GM23338 (cell line): Measurements from ENCODE around the gene LCA5. TPM values are rescaled to one million over a fixed set of nuclear protein-coding genes. Genes with fewer than 3 reads are reported as not detected.

Experiments used
- ATAC-seq: fragments of 200-7000 bp; cut with Tn5 transposase; 3 replicates; pipeline ENCODE4 v1.9.1; 2020
- DNase-seq: peaks from one replicate; pipeline ENCODE4 v3.0.0-alpha.2; 2015; ENCODE audit warnings: low spot score
- H2AFZ ChIP-seq: fragments of 200-600 bp; sonication (generic); 2 replicates; pipeline ENCODE4 v1.8.0; 2016; ENCODE audit warnings: antibody characterized with exemption, mild to moderate bottlenecking, moderate library complexity
- H3F3A ChIP-seq: fragments of 200-600 bp; sonication (generic); replicated peaks from 2 replicates; pipeline ENCODE4 v1.8.0; 2017; ENCODE audit warnings: antibody characterized with exemption, mixed run types, low read depth
- H3K27ac ChIP-seq: fragments of 200-600 bp; sonication (generic); 2 replicates; pipeline ENCODE4 v1.6.1; 2016; ENCODE audit warnings: low read depth
- H3K27me3 ChIP-seq: fragments of 200-600 bp; sonication (generic); 2 replicates; pipeline ENCODE4 v1.8.0; 2016; ENCODE audit warnings: mild to moderate bottlenecking, mixed run types, moderate library complexity; ENCODE audit not compliant: insufficient read depth
- H3K36me3 ChIP-seq: fragments of 200-600 bp; sonication (generic); 2 replicates; pipeline ENCODE4 v1.8.0; 2016; ENCODE audit warnings: mild to moderate bottlenecking; ENCODE audit not compliant: insufficient read depth
- H3K4me1 ChIP-seq: fragments of 200-600 bp; sonication (generic); 2 replicates; pipeline ENCODE4 v1.8.0; 2016; ENCODE audit warnings: mild to moderate bottlenecking, moderate library complexity; ENCODE audit not compliant: insufficient read depth
- H3K4me2 ChIP-seq: fragments of 200-600 bp; sonication (generic); 2 replicates; pipeline ENCODE4 v1.7.1; 2017; ENCODE audit warnings: mixed run types
- H3K4me3 ChIP-seq: fragments of 200-600 bp; sonication (generic); 2 replicates; pipeline ENCODE4 v1.6.1; 2016; ENCODE audit warnings: mixed run types
- H3K79me2 ChIP-seq: fragments of 200-600 bp; sonication (generic); replicated peaks from 2 replicates; pipeline ENCODE4 v1.8.0; 2017; ENCODE audit warnings: mild to moderate bottlenecking; ENCODE audit not compliant: insufficient read depth
- H3K9me2 ChIP-seq: fragments of 200-600 bp; sonication (generic); 2 replicates; pipeline ENCODE4 v1.8.0; 2017; ENCODE audit not compliant: insufficient read depth
- H4K20me1 ChIP-seq: fragments of 200-600 bp; sonication (generic); replicated peaks from 2 replicates; pipeline ENCODE4 v1.8.0; 2017; ENCODE audit warnings: mild to moderate bottlenecking; ENCODE audit not compliant: insufficient read depth
- H3K27ac Mint-ChIP-seq: 2 replicates; pipeline ENCODE4 v1.8.0; 2020; ENCODE audit warnings: inconsistent platforms, mild to moderate bottlenecking, moderate library complexity, mixed read lengths
- H3K27me3 Mint-ChIP-seq: 3 replicates; pipeline ENCODE4 v1.8.0; 2022; ENCODE audit warnings: low read depth, mild to moderate bottlenecking, moderate library complexity, mixed read lengths, inconsistent platforms; ENCODE audit not compliant: insufficient read depth, poor library complexity
- H3K36me3 Mint-ChIP-seq: 3 replicates; pipeline ENCODE4 v1.8.0; 2021; ENCODE audit warnings: low read depth, mild to moderate bottlenecking, inconsistent platforms, moderate library complexity, mixed read lengths
- H3K4me1 Mint-ChIP-seq: 3 replicates; pipeline ENCODE4 v1.8.0; 2020; ENCODE audit warnings: mild to moderate bottlenecking, inconsistent platforms, mixed read lengths
- H3K4me3 Mint-ChIP-seq: 3 replicates; pipeline ENCODE4 v1.8.0; 2021; ENCODE audit warnings: moderate library complexity, mild to moderate bottlenecking, inconsistent platforms, mixed read lengths
- H3K9me3 Mint-ChIP-seq: 3 replicates; pipeline ENCODE4 v1.8.0; 2020; ENCODE audit warnings: moderate library complexity, mild to moderate bottlenecking, inconsistent platforms, mixed read lengths
- CREB1 ChIP-seq: fragments of 250-450 bp; sonication (Bioruptor Pico); IDR thresholded peaks from 2 replicates; pipeline ENCODE4 v1.5.0; 2020; ENCODE audit warnings: low read depth, mild to moderate bottlenecking, moderate library complexity
- EZH2 ChIP-seq: fragments of 200-600 bp; sonication (generic); IDR thresholded peaks from one replicate; pipeline ENCODE4 v1.8.0; 2017; ENCODE audit warnings: antibody characterized with exemption, mild to moderate bottlenecking, low read depth; ENCODE audit not compliant: unreplicated experiment
- EZH2phosphoT487 ChIP-seq: fragments of 200-600 bp; sonication (generic); IDR thresholded peaks from one replicate; pipeline ENCODE4 v1.8.1; 2018; ENCODE audit warnings: antibody characterized with exemption; ENCODE audit not compliant: unreplicated experiment
- JUNB ChIP-seq: IDR thresholded peaks from one replicate; pipeline ENCODE4 v1.6.1; 2016; ENCODE audit warnings: antibody characterized with exemption; ENCODE audit not compliant: unreplicated experiment
- NANOG ChIP-seq: IDR thresholded peaks from 2 replicates; pipeline ENCODE4 v1.6.1; 2016; ENCODE audit warnings: antibody characterized with exemption, borderline replicate concordance
- STAT1 ChIP-seq: IDR thresholded peaks from one replicate; pipeline ENCODE4 v1.6.1; 2016; ENCODE audit warnings: antibody characterized with exemption; ENCODE audit not compliant: unreplicated experiment
- ZNF114 ChIP-seq: fragments of 250-450 bp; sonication (Bioruptor Pico); IDR thresholded peaks from 2 replicates; pipeline ENCODE4 v1.5.0; 2020; ENCODE audit warnings: mild to moderate bottlenecking, moderate library complexity
- polyA plus RNA-seq: library from polyadenylated mRNA; unstranded; fragments of >200 nt; fragmentation: Nextera tagmentation; extraction: Ambion mirVana; gene quantifications from 2 replicates; pipeline ENCODE4 v1.2.1, GENCODE V29; 2016
- total RNA-seq: library from RNA; depleted of rRNA; stranded (reverse); fragments of >200 nt; shearing (Covaris generic); gene quantifications from 2 replicates; pipeline ENCODE4 v1.2.3, GENCODE V29; 2014
- TF ChIP-seq, protein P1 (sequence below), 2 experiments: fragments of 200-600 bp in 1 of 2; sonication (generic) in 1 of 2; conservative IDR thresholded peaks; 2 replicates each; pipeline versions ENCODE4 v1.5.1 to v1.6.1; 2016 to 2017; ENCODE audit warnings: antibody characterized with exemption in 2 of 2, low read depth in 2 of 2, mild to moderate bottlenecking in 2 of 2, moderate library complexity in 1 of 2
- TF ChIP-seq, protein P2 (sequence below): IDR thresholded peaks from one replicate; pipeline ENCODE4 v1.6.1; 2018; ENCODE audit warnings: antibody characterized with exemption; ENCODE audit not compliant: unreplicated experiment

The LCA5 gene
- total and polyA plus RNA-seq, 2 experiments from 2014 or later: 4.2 TPM

DNA sequence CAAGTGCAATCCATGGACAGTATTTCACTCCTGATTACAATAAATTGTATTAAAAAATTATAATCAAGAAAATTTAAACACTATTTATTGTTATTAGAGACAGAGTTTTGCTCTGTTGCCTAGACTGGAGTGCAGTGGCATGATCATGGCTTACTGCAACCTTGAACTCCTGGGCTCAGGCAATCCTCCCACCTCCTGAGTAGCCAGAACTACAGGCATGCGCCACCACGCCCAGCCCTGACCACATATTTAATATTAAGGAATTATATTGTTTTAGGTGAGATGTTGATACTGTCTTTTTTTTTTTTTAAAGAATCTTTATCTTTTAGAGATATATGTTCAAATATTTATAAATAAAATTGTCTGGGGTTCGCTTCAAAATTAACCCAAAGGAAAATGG is 14.6 kb downstream of the LCA5 start (continued):
- TF ChIP-seq JUNB: no peak
- no peak for TF ChIP-seq EZH2
- TF ChIP-seq, protein P1, sequence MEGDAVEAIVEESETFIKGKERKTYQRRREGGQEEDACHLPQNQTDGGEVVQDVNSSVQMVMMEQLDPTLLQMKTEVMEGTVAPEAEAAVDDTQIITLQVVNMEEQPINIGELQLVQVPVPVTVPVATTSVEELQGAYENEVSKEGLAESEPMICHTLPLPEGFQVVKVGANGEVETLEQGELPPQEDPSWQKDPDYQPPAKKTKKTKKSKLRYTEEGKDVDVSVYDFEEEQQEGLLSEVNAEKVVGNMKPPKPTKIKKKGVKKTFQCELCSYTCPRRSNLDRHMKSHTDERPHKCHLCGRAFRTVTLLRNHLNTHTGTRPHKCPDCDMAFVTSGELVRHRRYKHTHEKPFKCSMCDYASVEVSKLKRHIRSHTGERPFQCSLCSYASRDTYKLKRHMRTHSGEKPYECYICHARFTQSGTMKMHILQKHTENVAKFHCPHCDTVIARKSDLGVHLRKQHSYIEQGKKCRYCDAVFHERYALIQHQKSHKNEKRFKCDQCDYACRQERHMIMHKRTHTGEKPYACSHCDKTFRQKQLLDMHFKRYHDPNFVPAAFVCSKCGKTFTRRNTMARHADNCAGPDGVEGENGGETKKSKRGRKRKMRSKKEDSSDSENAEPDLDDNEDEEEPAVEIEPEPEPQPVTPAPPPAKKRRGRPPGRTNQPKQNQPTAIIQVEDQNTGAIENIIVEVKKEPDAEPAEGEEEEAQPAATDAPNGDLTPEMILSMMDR (conservative IDR thresholded peaks at IDR 0.05; ENCODE audit: low read depth in 2 of 2): no peak
- TF ChIP-seq ZNF114: no peak
- TF ChIP-seq, protein P2, sequence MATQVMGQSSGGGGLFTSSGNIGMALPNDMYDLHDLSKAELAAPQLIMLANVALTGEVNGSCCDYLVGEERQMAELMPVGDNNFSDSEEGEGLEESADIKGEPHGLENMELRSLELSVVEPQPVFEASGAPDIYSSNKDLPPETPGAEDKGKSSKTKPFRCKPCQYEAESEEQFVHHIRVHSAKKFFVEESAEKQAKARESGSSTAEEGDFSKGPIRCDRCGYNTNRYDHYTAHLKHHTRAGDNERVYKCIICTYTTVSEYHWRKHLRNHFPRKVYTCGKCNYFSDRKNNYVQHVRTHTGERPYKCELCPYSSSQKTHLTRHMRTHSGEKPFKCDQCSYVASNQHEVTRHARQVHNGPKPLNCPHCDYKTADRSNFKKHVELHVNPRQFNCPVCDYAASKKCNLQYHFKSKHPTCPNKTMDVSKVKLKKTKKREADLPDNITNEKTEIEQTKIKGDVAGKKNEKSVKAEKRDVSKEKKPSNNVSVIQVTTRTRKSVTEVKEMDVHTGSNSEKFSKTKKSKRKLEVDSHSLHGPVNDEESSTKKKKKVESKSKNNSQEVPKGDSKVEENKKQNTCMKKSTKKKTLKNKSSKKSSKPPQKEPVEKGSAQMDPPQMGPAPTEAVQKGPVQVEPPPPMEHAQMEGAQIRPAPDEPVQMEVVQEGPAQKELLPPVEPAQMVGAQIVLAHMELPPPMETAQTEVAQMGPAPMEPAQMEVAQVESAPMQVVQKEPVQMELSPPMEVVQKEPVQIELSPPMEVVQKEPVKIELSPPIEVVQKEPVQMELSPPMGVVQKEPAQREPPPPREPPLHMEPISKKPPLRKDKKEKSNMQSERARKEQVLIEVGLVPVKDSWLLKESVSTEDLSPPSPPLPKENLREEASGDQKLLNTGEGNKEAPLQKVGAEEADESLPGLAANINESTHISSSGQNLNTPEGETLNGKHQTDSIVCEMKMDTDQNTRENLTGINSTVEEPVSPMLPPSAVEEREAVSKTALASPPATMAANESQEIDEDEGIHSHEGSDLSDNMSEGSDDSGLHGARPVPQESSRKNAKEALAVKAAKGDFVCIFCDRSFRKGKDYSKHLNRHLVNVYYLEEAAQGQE: no peak
- no peak for TF ChIP-seq NANOG
- no peak for TF ChIP-seq CREB1 (CRISPR knock-in tag)
- no peak for TF ChIP-seq STAT1

DNA sequence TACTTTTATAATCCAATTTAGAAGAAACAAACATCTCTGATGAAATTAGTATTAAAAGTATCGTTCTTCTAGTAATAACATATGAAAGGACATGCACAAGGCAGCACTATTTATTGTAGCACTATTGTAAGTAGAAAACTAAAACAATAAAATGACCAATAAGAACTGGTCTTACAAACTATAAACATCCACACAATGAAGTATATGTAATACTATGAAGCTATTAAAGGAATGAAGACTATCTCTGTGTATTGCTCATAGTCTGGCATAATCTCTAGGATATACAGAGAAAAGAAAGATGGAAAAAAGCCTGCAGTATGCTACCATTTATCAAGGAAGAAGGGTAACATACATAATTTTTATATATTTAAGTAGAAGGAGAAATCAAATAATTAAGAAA is 16.7 kb downstream of the LCA5 start:
- no peaks in the 10 kb centered on the region for H3K27me3 Mint-ChIP-seq
- DNase-seq (no peak), ATAC-seq (no peak)
- Histone ChIP-seq H3K9me2 (no peaks in the 10 kb centered on the region), H3F3A (no peaks in the 10 kb centered on the region), H4K20me1 (no peaks in the 10 kb centered on the region), H3K4me2 (no peak overlapping the region), H3K36me3 (no peaks in the 10 kb centered on the region), H2AFZ (no peak overlapping the region), H3K27me3 (no peaks in the 10 kb centered on the region), H3K79me2 (no peaks in the 10 kb centered on the region), H3K4me3 (no peak overlapping the region), H3K4me1 (peaks cover 23% of the 10 kb centered on the region), H3K27ac (no peak overlapping the region)
- H3K4me3 Mint-ChIP-seq: no peak overlapping the region
- H3K36me3 Mint-ChIP-seq: no peaks in the 10 kb centered on the region
- H3K9me3 Mint-ChIP-seq: no peaks in the 10 kb centered on the region
- no peak for TF ChIP-seq EZH2phosphoT487
- TF ChIP-seq NANOG: no peak
- TF ChIP-seq EZH2: no peak
- TF ChIP-seq JUNB: no peak
- TF ChIP-seq, protein P1 (conservative IDR thresholded peaks at IDR 0.05; ENCODE audit: low read depth in 2 of 2): no peak
- peaks cover 17% of the 10 kb centered on the region for H3K4me1 Mint-ChIP-seq
- H3K27ac Mint-ChIP-seq: no peak overlapping the region
